Prostate gland (tissue), 2 donors: Measurements from ENCODE around the gene TSSC4. TPM values are rescaled to one million over a fixed set of nuclear protein-coding genes. Genes with fewer than 3 reads are reported as not detected.

Experiments
- DNase-seq: peaks from one replicate; pipeline ENCODE4 v3.0.0-alpha.2; 2019; ENCODE audit warnings: low spot score
- H3K27ac ChIP-seq, 2 donors: fragments of 200-600 bp; sonication (generic); 2 replicates each; pipeline ENCODE4 v1.5.1; 2017 to 2019
- H3K27me3 ChIP-seq: fragments of 200-600 bp; sonication (generic); replicated peaks from 2 replicates; pipeline ENCODE4 v1.5.1; 2019; ENCODE audit not compliant: insufficient read depth
- H3K36me3 ChIP-seq, 2 donors: fragments of 200-600 bp; sonication (generic); 1 replicate in 1 of 2; 2 replicates in 1 of 2; pipeline versions ENCODE4 v1.5.1 to v1.8.1; 2017 to 2019
- H3K4me1 ChIP-seq: fragments of 200-600 bp; sonication (generic); replicated peaks from 2 replicates; pipeline ENCODE4 v1.5.1; 2019
- H3K4me3 ChIP-seq, 2 donors: fragments of 200-600 bp; sonication (generic); 2 replicates each; pipeline ENCODE4 v1.5.1; 2017 to 2019
- H3K9me3 ChIP-seq: fragments of 200-600 bp; sonication (generic); 2 replicates; pipeline ENCODE4 v1.5.1; 2017
- POLR2A ChIP-seq: fragments of 450-650 bp; IDR thresholded peaks from one replicate; pipeline ENCODE4 v1.6.1; 2016; ENCODE audit warnings: antibody characterized with exemption, mild to moderate bottlenecking
- POLR2AphosphoS5 ChIP-seq: sonication (generic); formaldehyde crosslinking; IDR thresholded peaks from one replicate; pipeline ENCODE4 v1.6.1; 2017; ENCODE audit warnings: antibody characterized with exemption
- WGBS: methylation state at CpG from one replicate; pipeline ENCODE4 v1.1.5; 2018; 5-methylcytosine and 5-hydroxymethylcytosine counted together
- intact Hi-C: fragments of 100-400 bp; cut with DNase I; formaldehyde crosslinking; loops from one replicate; pipeline ENCODE4 v1.14.2; 2022
- total RNA-seq, 2 donors: library from RNA; depleted of rRNA; stranded (reverse); fragments of >200 nt; gene quantifications; one replicate each; pipeline ENCODE4 v1.1.0, GENCODE V29; 2016
- TF ChIP-seq, protein P1 (sequence below), 4 experiments: fragments of 200-600 bp in 2 of 4; fragments of 450-650 bp in 2 of 4; sonication (generic) in 2 of 4; IDR thresholded peaks; 1 replicate in 3 of 4; 2 replicates in 1 of 4; pipeline ENCODE4 v1.5.1; 2016 to 2019; ENCODE audit warnings: antibody characterized with exemption in 4 of 4, mild to moderate bottlenecking in 2 of 4, moderate library complexity in 2 of 4

TSSC4 gene
- total RNA-seq, 2 donors from 2014 or later = 40.4 to 71.1 TPM

DNA sequence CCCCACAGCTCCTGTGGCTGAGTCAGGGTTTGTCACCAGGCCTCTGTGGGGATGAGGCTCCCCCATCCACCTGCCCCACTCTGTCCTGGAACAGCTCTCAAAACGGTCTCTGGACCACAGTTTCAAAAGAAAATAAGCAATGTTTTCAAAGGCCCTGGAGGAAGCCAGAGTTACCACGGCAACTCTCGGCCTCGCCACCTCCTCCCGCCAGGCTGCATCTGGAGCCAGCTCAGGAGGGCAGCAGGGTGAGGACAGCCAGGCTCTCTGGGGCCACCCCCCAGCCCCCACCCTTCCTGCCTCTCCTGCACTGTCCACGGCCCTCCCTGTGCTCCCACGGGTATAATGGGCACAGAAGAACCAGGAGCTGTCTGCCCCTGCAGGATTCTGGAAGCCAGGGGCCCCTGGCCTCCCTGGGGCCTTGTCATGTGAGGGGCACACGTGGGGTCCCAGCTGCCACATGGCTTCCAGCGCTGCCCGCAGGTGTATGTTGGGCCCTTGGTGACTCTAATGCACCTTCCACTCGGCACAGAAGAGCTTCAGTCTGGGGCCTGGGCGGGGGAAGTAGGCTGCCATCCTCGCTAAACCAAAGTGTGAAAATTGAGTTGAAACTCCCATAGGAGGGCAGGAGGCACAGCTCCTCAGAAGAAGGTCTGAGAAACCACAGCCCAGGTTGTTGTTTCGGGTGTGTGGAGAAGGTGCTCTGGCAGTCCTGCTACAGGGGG, 13.1 kb upstream of the TSSC4 start:
- peaks cover 55% of the 10 kb centered on the region for H3K4me1 ChIP-seq
- intact Hi-C loops = no loop called here

DNA sequence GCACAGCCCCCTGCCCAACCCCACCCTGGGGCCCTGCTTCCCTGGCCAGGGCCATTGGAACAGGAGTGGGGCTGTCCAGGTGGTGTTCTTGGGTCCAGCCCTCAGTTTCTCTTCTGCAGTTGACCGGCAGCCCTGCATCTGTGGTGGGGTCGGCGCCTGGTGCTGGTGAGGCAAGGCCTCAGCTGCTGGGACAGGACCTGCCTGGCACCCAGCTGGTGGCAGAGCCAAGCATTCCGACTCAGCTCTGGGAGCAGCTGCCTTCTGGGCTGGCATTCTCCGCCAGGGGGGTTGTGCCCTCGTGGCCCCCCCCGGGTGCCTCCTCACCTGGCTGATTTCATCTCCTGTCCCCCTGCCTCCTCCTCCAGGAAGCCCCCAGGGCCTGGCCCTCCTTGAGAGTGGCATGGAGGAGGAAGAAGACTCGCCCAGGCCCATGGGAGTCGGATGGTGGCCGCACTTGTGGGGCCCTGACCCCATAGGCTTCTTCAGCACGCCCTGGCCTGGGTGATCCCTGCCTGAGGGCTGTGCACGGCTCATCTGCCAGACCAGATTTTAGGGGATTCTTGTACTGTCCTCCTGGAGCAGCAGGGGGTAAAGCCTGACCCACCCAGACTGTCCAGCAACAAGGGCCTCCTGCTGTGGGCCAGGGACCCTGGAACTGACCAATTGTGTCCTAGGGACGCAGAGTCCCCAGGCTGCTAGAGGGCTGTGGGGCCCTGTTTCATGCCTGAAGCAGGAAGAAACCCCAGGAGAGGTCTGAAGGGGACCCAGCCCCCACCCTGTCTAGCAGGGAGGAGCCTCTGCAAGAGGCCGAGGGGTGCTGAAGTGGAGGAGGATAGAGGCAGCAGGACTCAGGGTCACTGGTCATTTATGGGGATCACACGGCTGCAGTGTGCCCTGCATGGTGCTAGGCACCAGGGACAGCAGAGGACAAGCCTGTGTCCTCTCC, 11.8 kb upstream of the TSSC4 start:
- no peaks in the 10 kb centered on the region for H3K27me3 ChIP-seq
- H3K9me3 ChIP-seq = no peaks in the 10 kb centered on the region
- H3K4me3 ChIP-seq = no peak overlapping the region
- peaks cover 43% of the 10 kb centered on the region for H3K4me1 ChIP-seq
- 69% methylated on average over 15 of the region's 15 CpGs for WGBS
- intact Hi-C loops = no loop called here
- H3K36me3 ChIP-seq = no peaks in the 10 kb centered on the region
- TF ChIP-seq, protein P1, sequence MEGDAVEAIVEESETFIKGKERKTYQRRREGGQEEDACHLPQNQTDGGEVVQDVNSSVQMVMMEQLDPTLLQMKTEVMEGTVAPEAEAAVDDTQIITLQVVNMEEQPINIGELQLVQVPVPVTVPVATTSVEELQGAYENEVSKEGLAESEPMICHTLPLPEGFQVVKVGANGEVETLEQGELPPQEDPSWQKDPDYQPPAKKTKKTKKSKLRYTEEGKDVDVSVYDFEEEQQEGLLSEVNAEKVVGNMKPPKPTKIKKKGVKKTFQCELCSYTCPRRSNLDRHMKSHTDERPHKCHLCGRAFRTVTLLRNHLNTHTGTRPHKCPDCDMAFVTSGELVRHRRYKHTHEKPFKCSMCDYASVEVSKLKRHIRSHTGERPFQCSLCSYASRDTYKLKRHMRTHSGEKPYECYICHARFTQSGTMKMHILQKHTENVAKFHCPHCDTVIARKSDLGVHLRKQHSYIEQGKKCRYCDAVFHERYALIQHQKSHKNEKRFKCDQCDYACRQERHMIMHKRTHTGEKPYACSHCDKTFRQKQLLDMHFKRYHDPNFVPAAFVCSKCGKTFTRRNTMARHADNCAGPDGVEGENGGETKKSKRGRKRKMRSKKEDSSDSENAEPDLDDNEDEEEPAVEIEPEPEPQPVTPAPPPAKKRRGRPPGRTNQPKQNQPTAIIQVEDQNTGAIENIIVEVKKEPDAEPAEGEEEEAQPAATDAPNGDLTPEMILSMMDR (IDR thresholded peaks at IDR 0.05) = no peak
- TF ChIP-seq POLR2A (no peak), POLR2AphosphoS5 (no peak)
- peak overlapping the region; percentile 46 to 71 for H3K27ac ChIP-seq
- no peak for DNase-seq

More for the DNA sequence above, 13.1 kb upstream of the TSSC4 start:
- Histone ChIP-seq H3K36me3 (no peaks in the 10 kb centered on the region), H3K27me3 (no peaks in the 10 kb centered on the region), H3K9me3 (no peaks in the 10 kb centered on the region), H3K4me3 (no peak overlapping the region), H3K27ac (peak overlapping the region; percentile 46 to 71)
- no peak for DNase-seq
- no peak for TF ChIP-seq POLR2A
- no peak for TF ChIP-seq POLR2AphosphoS5
- WGBS = 34% methylated on average over 14 of the region's 14 CpGs

GRCh38 chr11:2389377-2390026, 11.0 kb upstream of the TSSC4 start:
- DNase-seq = no peak
- Histone ChIP-seq H3K27me3 (no peaks in the 10 kb centered on the region), H3K27ac (peak overlapping the region; percentile 46 to 71), H3K4me1 (peaks cover 41% of the 10 kb centered on the region), H3K9me3 (no peaks in the 10 kb centered on the region), H3K4me3 (no peak overlapping the region), H3K36me3 (peaks cover 0 to 4% of the 10 kb centered on the region in 2 donors)
- intact Hi-C loops = no loop called here
- 45% methylated on average over 14 of the region's 14 CpGs for WGBS
- TF ChIP-seq POLR2A = no peak
- no peak for TF ChIP-seq POLR2AphosphoS5
- TF ChIP-seq, protein P1 (IDR thresholded peaks at IDR 0.05) = no peak

- intact Hi-C loops = no loop called here
- no peaks in the 10 kb centered on the region for H3K9me3 ChIP-seq
- peak overlapping the region; percentile 46 to 71 for H3K27ac ChIP-seq
- TF ChIP-seq POLR2AphosphoS5 (peak; percentile 29), POLR2A (no peak)
- TF ChIP-seq, protein P1 (IDR thresholded peaks at IDR 0.05) = no peak
- no peak overlapping the region for H3K4me3 ChIP-seq
- 62% methylated on average over 23 of the region's 23 CpGs for WGBS
- peaks cover 0 to 12% of the 10 kb centered on the region in 2 donors for H3K36me3 ChIP-seq
- H3K4me1 ChIP-seq = peaks cover 34% of the 10 kb centered on the region
- no peaks in the 10 kb centered on the region for H3K27me3 ChIP-seq
- DNase-seq = no peak
Measured at GRCh38 chr11:2390091-2390724, 10.3 kb upstream of the TSSC4 start.
